SK-N-SH (cell line): ENCODE data around the gene PCYT1A. TPM values are rescaled to one million over a fixed set of nuclear protein-coding genes. Genes with fewer than 3 reads are reported as not detected.

Experiments used
- CTCF ChIA-PET: fragments of 300-600, 350-600 bp; formaldehyde crosslinking; extraction: SDS; loops from one replicate; lab custom pipeline; 2021; lab: Yijun Ruan, JAX
- POLR2A ChIA-PET: fragments of 350-600 bp; sonication (Branson Sonifier 250); formaldehyde crosslinking; extraction: SDS; loops from one replicate; lab custom pipeline; 2020; ENCODE audit warnings: antibody characterized with exemption, inconsistent platforms; lab: Yijun Ruan, JAX
- DNase-seq: peaks from one replicate; pipeline ENCODE4 v3.0.0; 2012
- H2AFZ ChIP-seq: fragments of 200-600 bp; sonication (generic); 2 replicates; pipeline ENCODE4 v1.8.1; 2016; ENCODE audit warnings: antibody characterized with exemption, mild to moderate bottlenecking, low read depth
- H3F3A ChIP-seq: fragments of 200-600 bp; sonication (generic); replicated peaks from 2 replicates; pipeline ENCODE3; 2016; ENCODE audit warnings: antibody characterized with exemption, mild to moderate bottlenecking; ENCODE audit not compliant: insufficient read depth
- H3K27ac ChIP-seq, 2 experiments: fragments of 200-500 bp in 1 of 2; fragments of 200-600 bp in 1 of 2; sonication (Bioruptor generic) in 1 of 2; sonication (generic), shearing (Covaris generic) in 1 of 2; 2 replicates each; pipeline versions ENCODE4 v1.5.1 to v1.6.1; 2014 to 2016; ENCODE audit warnings: low read depth in 2 of 2, inconsistent platforms in 1 of 2, low read length in 1 of 2, mild to moderate bottlenecking in 1 of 2, mixed read lengths in 1 of 2
- H3K27me3 ChIP-seq: fragments of 200-600 bp; sonication (generic), shearing (Covaris generic); 2 replicates; pipeline ENCODE4 v1.6.1; 2016; ENCODE audit warnings: mixed run types; ENCODE audit not compliant: insufficient read depth
- H3K36me3 ChIP-seq, 2 experiments: fragments of 200-500 bp in 1 of 2; fragments of 200-600 bp in 1 of 2; sonication (Bioruptor generic) in 1 of 2; sonication (generic) in 1 of 2; replicated peaks in 1 of 2; 2 replicates each; pipeline versions ENCODE3 to v1.5.1; 2014 to 2016; ENCODE audit warnings: low read length in 1 of 2, mild to moderate bottlenecking in 1 of 2; ENCODE audit not compliant: insufficient read depth in 2 of 2, control insufficient read depth in 1 of 2
- H3K4me1 ChIP-seq, 2 experiments: fragments of 200-500 bp in 1 of 2; fragments of 200-600 bp in 1 of 2; sonication (Bioruptor generic) in 1 of 2; sonication (generic), shearing (Covaris generic) in 1 of 2; 2 replicates each; pipeline versions ENCODE4 v1.5.1 to v1.6.1; 2014 to 2016; ENCODE audit warnings: low read depth in 1 of 2, low read length in 1 of 2, mixed run types in 1 of 2; ENCODE audit not compliant: insufficient read depth in 2 of 2, control insufficient read depth in 1 of 2
- H3K4me2 ChIP-seq: fragments of 200-600 bp; sonication (generic), shearing (Covaris generic); 2 replicates; pipeline ENCODE4 v1.6.1; 2017; ENCODE audit warnings: mixed run types
- H3K4me3 ChIP-seq, 2 experiments: fragments of 200-500 bp in 1 of 2; fragments of 200-600 bp in 1 of 2; sonication (Bioruptor generic) in 1 of 2; sonication (generic), shearing (Covaris generic) in 1 of 2; 2 replicates each; pipeline versions ENCODE4 v1.5.1 to v1.8.1; 2014 to 2016; ENCODE audit warnings: low read depth in 2 of 2, inconsistent platforms in 1 of 2, low read length in 1 of 2, mild to moderate bottlenecking in 1 of 2, mixed read lengths in 1 of 2, moderate library complexity in 1 of 2
- H3K79me2 ChIP-seq: fragments of 200-600 bp; sonication (generic); 2 replicates; pipeline ENCODE4 v1.8.1; 2017; ENCODE audit warnings: mild to moderate bottlenecking; ENCODE audit not compliant: insufficient read depth
- H3K9ac ChIP-seq: fragments of 200-600 bp; sonication (generic); 2 replicates; pipeline ENCODE4 v1.6.1; 2017; ENCODE audit warnings: mixed run types
- H3K9me2 ChIP-seq: fragments of 200-600 bp; sonication (generic); 2 replicates; pipeline ENCODE4 v1.6.1; 2017; ENCODE audit warnings: mixed run types
- H3K9me3 ChIP-seq: fragments of 200-600 bp; sonication (generic); 2 replicates; pipeline ENCODE4 v1.6.1; 2017; ENCODE audit warnings: mixed run types, mild to moderate bottlenecking, moderate library complexity
- H4K20me1 ChIP-seq: fragments of 200-600 bp; sonication (generic); 2 replicates; pipeline ENCODE4 v1.6.1; 2017; ENCODE audit warnings: mild to moderate bottlenecking, mixed run types; ENCODE audit not compliant: insufficient read depth
- CHD2 ChIP-seq: fragments of 150-350 bp; IDR thresholded peaks from 2 replicates; pipeline ENCODE4 v1.6.1; 2018; ENCODE audit warnings: low read length; ENCODE audit not compliant: partially characterized antibody
- EZH2phosphoT487 ChIP-seq: fragments of 200-600 bp; sonication (generic); IDR thresholded peaks from 2 replicates; pipeline ENCODE4 v1.6.1; 2017; ENCODE audit warnings: low read depth, mixed run types, mild to moderate bottlenecking, antibody characterized with exemption, moderate library complexity, borderline replicate concordance
- FOSL2 ChIP-seq: IDR thresholded peaks from 2 replicates; pipeline ENCODE4 v1.4.0; 2012; ENCODE audit warnings: low read depth, mild to moderate bottlenecking, moderate library complexity, borderline replicate concordance
- FOXM1 ChIP-seq: IDR thresholded peaks from 2 replicates; pipeline ENCODE4 v1.4.0; 2012; ENCODE audit warnings: low read depth, mild to moderate bottlenecking
- GABPA ChIP-seq: IDR thresholded peaks from 2 replicates; pipeline ENCODE4 v1.4.0; 2012; ENCODE audit warnings: low read depth, mild to moderate bottlenecking
- GATA2 ChIP-seq: sonication (generic); formaldehyde crosslinking; IDR thresholded peaks from 2 replicates; pipeline ENCODE4 v1.5.0; 2020; ENCODE audit warnings: mild to moderate bottlenecking, missing genetic modification reagents
- MXI1 ChIP-seq: IDR thresholded peaks from 2 replicates; pipeline ENCODE4 v1.6.1; 2012; ENCODE audit warnings: mild to moderate bottlenecking, low read depth, low read length, improper control_type of control experiment
- NFIC ChIP-seq: IDR thresholded peaks from 2 replicates; pipeline ENCODE4 v1.4.0; 2012; ENCODE audit warnings: borderline replicate concordance
- NRF1 ChIP-seq: IDR thresholded peaks from 2 replicates; pipeline ENCODE4 v1.6.1; 2012; ENCODE audit warnings: low read depth, mild to moderate bottlenecking, low read length
- POLR2AphosphoS5 ChIP-seq: IDR thresholded peaks from 2 replicates; pipeline ENCODE4 v1.6.1; 2012; ENCODE audit warnings: low read depth, low read length
- RCOR1 ChIP-seq: fragments of 150-350 bp; IDR thresholded peaks from 2 replicates; pipeline ENCODE4 v1.6.1; 2017; ENCODE audit warnings: antibody characterized with exemption, low read length
- RFX5 ChIP-seq: IDR thresholded peaks from 2 replicates; pipeline ENCODE4 v1.6.1; 2012; ENCODE audit warnings: mild to moderate bottlenecking, improper control_type of control experiment, low read length
- SIN3A ChIP-seq: IDR thresholded peaks from 2 replicates; pipeline ENCODE4 v1.6.1; 2012; ENCODE audit warnings: low read depth, mild to moderate bottlenecking, low read length, moderate library complexity, borderline replicate concordance
- TAF1 ChIP-seq: IDR thresholded peaks from 2 replicates; pipeline ENCODE4 v1.6.1; 2012; ENCODE audit warnings: low read depth, mild to moderate bottlenecking, low read length, moderate library complexity, borderline replicate concordance
- YY1 ChIP-seq: IDR thresholded peaks from 2 replicates; pipeline ENCODE4 v1.4.0; 2012; ENCODE audit warnings: low read depth, mild to moderate bottlenecking
- ZBTB33 ChIP-seq: IDR thresholded peaks from 2 replicates; pipeline ENCODE4 v1.4.0; 2012; ENCODE audit warnings: low read depth, borderline replicate concordance
- WGBS: methylation state at CpG from one replicate; pipeline ENCODE4 v1.1.6; 2017; ENCODE audit warnings: low lambda C conversion rate; 5-methylcytosine and 5-hydroxymethylcytosine counted together
- polyA plus RNA-seq, 3 experiments: library from polyadenylated mRNA; depleted of rRNA; stranded (reverse); fragments of >200 nt; gene quantifications; 2 replicates each; pipeline ENCODE4 v1.2.3, GENCODE V29; 2012
- TF ChIP-seq, protein P1 (sequence below): fragments of 150-350 bp; IDR thresholded peaks from 2 replicates; pipeline ENCODE4 v1.6.1; 2017; ENCODE audit warnings: antibody characterized with exemption, low read length, low read depth, borderline replicate concordance
- TF ChIP-seq, protein P2 (sequence below): IDR thresholded peaks from 2 replicates; pipeline ENCODE4 v1.4.0; 2012; ENCODE audit warnings: low read depth, borderline replicate concordance

Gene PCYT1A
- polyA plus RNA-seq, 1 of the 3 experiments (the other 2 are of a cell fraction) = 45.9 TPM

GRCh38 chr3:196207833-196208607 lies 79.5 kb downstream of the PCYT1A start:
- no peak overlapping the region for H3K9ac ChIP-seq
- H3K27me3 ChIP-seq = no peaks in the 10 kb centered on the region
- H2AFZ ChIP-seq = peak overlapping the region; percentile 95; the same call in 1 of the 2 replicates
- no peaks in the 10 kb centered on the region for H3K9me2 ChIP-seq
- peak overlapping the region; percentile 48 to 61; a peak in 3 of 4 replicates for H3K4me3 ChIP-seq
- peaks cover 0 to 7% of the 10 kb centered on the region in 2 experiments; a peak in 1 of 4 replicates for H3K4me1 ChIP-seq
- no peaks in the 10 kb centered on the region for H4K20me1 ChIP-seq
- DNase-seq = peak; percentile 99
- ChIA-PET CTCF (interaction anchor here (1.4 kb wide), 2 partner anchors 11 to 26 kb away, joined by 5 to 9 read pairs; no protein-coding TSS in a partner anchor), POLR2A (interaction anchor here (0.9 kb wide), 1 partner anchor 133 kb away, joined by 3 read pairs; no protein-coding TSS in a partner anchor)
- peak overlapping the region; percentile 70 for H3K4me2 ChIP-seq
- H3K27ac ChIP-seq = no peak overlapping the region
- H3K36me3 ChIP-seq = no peaks in the 10 kb centered on the region
- no peaks in the 10 kb centered on the region for H3K79me2 ChIP-seq
- peak; percentile 66; the same call in 1 of the 2 replicates for TF ChIP-seq MXI1
- TF ChIP-seq GABPA = no peak
- no peak for TF ChIP-seq RFX5
- no peak for TF ChIP-seq NRF1
- TF ChIP-seq GATA2 (CRISPR knock-in tag) = no peak
- TF ChIP-seq, protein P1, sequence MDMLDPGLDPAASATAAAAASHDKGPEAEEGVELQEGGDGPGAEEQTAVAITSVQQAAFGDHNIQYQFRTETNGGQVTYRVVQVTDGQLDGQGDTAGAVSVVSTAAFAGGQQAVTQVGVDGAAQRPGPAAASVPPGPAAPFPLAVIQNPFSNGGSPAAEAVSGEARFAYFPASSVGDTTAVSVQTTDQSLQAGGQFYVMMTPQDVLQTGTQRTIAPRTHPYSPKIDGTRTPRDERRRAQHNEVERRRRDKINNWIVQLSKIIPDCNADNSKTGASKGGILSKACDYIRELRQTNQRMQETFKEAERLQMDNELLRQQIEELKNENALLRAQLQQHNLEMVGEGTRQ = no peak
- TF ChIP-seq TAF1 = no peak
- TF ChIP-seq FOXM1 = no peak
- no peaks in the 10 kb centered on the region for H3K9me3 ChIP-seq
- H3F3A ChIP-seq = no peaks in the 10 kb centered on the region
- 27% methylated on average over 42 of the region's 49 CpGs for WGBS

GRCh38 chr3:196207159-196207832 lies 80.2 kb downstream of the PCYT1A start:
- H2AFZ ChIP-seq = peak overlapping the region; percentile 81; the same call in 1 of the 2 replicates
- H3K4me3 ChIP-seq = peak overlapping the region; percentile 44 to 48; a peak in 3 of 4 replicates
- POLR2A ChIA-PET = interaction anchor here (0.9 kb wide), 1 partner anchor 132 kb away, joined by 3 read pairs; no protein-coding TSS in a partner anchor

More at GRCh38 chr3:196207159-196207832, 80.2 kb downstream of the PCYT1A start:
- Histone ChIP-seq H4K20me1 (no peaks in the 10 kb centered on the region), H3K4me2 (peak overlapping the region; percentile 62), H3F3A (no peaks in the 10 kb centered on the region), H3K9ac (no peak overlapping the region), H3K27me3 (no peaks in the 10 kb centered on the region), H3K4me1 (peaks cover 0 to 7% of the 10 kb centered on the region in 2 experiments; a peak in 1 of 4 replicates), H3K36me3 (no peaks in the 10 kb centered on the region), H3K27ac (no peak overlapping the region), H3K79me2 (no peaks in the 10 kb centered on the region), H3K9me2 (no peaks in the 10 kb centered on the region), H3K9me3 (no peaks in the 10 kb centered on the region)
- TF ChIP-seq EZH2phosphoT487 (no peak), NRF1 (no peak), RCOR1 (no peak), CHD2 (no peak), YY1 (no peak), FOSL2 (no peak), ZBTB33 (no peak), POLR2AphosphoS5 (no peak), SIN3A (no peak), GATA2 (CRISPR knock-in tag) (no peak), NFIC (no peak)
- TF ChIP-seq, protein P1 = no peak
- TF ChIP-seq, protein P2, sequence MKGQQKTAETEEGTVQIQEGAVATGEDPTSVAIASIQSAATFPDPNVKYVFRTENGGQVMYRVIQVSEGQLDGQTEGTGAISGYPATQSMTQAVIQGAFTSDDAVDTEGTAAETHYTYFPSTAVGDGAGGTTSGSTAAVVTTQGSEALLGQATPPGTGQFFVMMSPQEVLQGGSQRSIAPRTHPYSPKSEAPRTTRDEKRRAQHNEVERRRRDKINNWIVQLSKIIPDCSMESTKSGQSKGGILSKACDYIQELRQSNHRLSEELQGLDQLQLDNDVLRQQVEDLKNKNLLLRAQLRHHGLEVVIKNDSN = no peak
- 40% methylated on average over 8 of the region's 70 CpGs for WGBS
- DNase-seq = peak; percentile 98
- CTCF ChIA-PET = interaction anchor here (0.7 to 1.4 kb wide), 4 partner anchors 11 to 134 kb away, joined by 4 to 9 read pairs (median 7); no protein-coding TSS in a partner anchor
